ENCODE results near the gene SEPTIN11. TPM values are rescaled to one million over a fixed set of nuclear protein-coding genes. Genes with fewer than 3 reads are reported as not detected.

The SEPTIN11 gene
- total RNA-seq, 1 donor from 2014 or later: 22.4 TPM

DNA sequence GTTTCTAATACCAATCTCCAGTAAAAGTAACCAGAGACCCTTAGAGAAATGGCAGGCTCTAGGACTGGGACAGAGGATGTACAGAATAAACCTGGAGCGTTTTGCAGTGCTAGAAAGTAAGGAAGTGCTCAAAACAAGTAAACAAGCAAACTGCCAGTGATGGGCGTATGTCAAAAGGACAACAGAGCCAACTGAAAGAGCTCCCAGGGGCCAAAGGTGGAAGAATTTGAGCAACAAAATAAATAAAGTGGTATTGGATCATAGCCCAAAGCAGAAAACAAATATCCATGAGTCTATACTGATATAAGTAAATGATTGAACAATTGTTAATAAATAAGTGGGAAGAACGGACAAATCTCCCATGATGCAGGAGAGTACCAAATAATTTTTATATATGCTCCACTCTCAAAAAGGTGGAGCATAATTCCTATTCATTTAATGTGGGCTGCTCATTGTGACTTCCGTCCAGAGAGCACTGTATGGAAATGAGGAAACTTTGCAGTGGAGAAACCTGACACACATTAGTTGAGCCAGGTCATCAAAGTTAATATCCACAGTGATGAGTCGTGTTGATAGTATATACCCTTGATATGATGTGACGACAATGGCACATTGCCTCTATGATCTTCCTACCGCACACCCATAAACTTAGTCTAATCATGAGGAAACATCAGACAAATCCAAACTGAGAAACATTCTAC lies 17.8 kb upstream of the SEPTIN11 start:
- CTCF ChIA-PET: no interaction called here

DNA sequence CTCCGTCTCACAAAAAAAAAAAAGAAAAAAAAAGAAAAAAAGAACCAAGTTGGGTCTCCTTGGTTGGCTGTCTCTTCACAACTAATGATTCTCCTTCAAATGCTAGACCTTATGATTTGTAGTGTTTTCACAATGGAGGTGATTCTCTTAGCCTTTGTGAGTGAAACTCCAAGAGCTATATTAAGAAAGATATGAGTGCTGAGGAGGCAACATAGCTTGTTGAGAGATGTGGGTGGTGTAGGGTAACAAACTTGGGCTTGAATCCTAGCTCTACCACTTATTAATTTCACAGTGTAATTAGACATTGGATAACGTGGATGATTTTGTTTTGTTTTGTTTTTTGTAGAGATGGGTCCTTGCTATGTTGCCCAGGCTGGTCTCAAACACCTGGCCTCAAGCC lies 10.4 kb upstream of the SEPTIN11 start:
- Mint-ChIP-seq H3K27me3 (peaks cover 3% of the 10 kb centered on the region), H3K4me1 (no peaks in the 10 kb centered on the region), H3K27ac (no peak overlapping the region), H3K36me3 (ENCODE audit: low read depth) (no peaks in the 10 kb centered on the region), H3K4me3 (no peak overlapping the region), H3K9me3 (peaks cover 10% of the 10 kb centered on the region)
- no peak for ATAC-seq (ENCODE audit: low read depth)
- CTCF ChIA-PET: no interaction called here
- POLR2A ChIA-PET: no interaction called here
- no peak for DNase-seq
- intact Hi-C loops (cut with micrococcal nuclease): no loop called here
- TF ChIP-seq, protein P1, sequence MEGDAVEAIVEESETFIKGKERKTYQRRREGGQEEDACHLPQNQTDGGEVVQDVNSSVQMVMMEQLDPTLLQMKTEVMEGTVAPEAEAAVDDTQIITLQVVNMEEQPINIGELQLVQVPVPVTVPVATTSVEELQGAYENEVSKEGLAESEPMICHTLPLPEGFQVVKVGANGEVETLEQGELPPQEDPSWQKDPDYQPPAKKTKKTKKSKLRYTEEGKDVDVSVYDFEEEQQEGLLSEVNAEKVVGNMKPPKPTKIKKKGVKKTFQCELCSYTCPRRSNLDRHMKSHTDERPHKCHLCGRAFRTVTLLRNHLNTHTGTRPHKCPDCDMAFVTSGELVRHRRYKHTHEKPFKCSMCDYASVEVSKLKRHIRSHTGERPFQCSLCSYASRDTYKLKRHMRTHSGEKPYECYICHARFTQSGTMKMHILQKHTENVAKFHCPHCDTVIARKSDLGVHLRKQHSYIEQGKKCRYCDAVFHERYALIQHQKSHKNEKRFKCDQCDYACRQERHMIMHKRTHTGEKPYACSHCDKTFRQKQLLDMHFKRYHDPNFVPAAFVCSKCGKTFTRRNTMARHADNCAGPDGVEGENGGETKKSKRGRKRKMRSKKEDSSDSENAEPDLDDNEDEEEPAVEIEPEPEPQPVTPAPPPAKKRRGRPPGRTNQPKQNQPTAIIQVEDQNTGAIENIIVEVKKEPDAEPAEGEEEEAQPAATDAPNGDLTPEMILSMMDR (IDR thresholded peaks at IDR 0.05): no peak

More for the DNA sequence above, 17.8 kb upstream of the SEPTIN11 start:
- DNase-seq (no peak), ATAC-seq (ENCODE audit: low read depth) (no peak)
- Mint-ChIP-seq H3K36me3 (ENCODE audit: low read depth) (no peaks in the 10 kb centered on the region), H3K9me3 (no peaks in the 10 kb centered on the region), H3K27me3 (peaks cover 5% of the 10 kb centered on the region), H3K4me3 (no peak overlapping the region), H3K27ac (no peak overlapping the region), H3K4me1 (no peaks in the 10 kb centered on the region)
- intact Hi-C loops (cut with micrococcal nuclease): no loop called here
- TF ChIP-seq, protein P1 (IDR thresholded peaks at IDR 0.05): no peak
- POLR2A ChIA-PET: no interaction called here

DNA sequence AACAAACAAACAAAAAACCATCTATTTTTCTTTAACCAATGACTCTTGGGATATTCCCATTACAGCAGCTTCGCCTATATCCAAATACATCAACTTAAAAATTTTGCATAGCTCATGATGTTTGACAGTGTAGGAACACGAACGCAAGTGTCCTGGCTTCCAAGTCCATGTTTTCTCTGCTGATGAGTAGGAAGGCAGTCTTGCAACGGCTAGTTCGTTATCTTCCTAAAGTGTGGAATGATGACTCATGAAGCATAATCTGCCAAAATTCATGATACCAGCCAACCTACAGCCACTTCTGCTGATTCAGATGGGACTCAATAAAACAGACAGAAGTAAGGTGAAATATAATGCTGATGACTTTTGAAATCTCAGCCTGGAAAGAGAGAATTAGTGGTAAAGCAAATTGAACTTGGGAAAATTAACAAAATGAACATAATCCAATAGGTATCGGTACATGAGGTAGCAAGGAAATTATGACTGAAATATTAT lies 6.4 kb upstream of the SEPTIN11 start:
- Mint-ChIP-seq H3K27ac (no peak overlapping the region), H3K4me3 (no peak overlapping the region), H3K27me3 (no peaks in the 10 kb centered on the region), H3K4me1 (no peaks in the 10 kb centered on the region), H3K9me3 (peaks cover 10% of the 10 kb centered on the region), H3K36me3 (ENCODE audit: low read depth) (no peaks in the 10 kb centered on the region)
- TF ChIP-seq, protein P1 (IDR thresholded peaks at IDR 0.05): no peak
- CTCF ChIA-PET: no interaction called here
- POLR2A ChIA-PET: no interaction called here
- no peak for DNase-seq
- no peak for ATAC-seq (ENCODE audit: low read depth)
- intact Hi-C loops (cut with micrococcal nuclease): loop anchor here (10.0 kb wide), 1 partner anchor 102 kb away; no protein-coding TSS in a partner anchor

DNA sequence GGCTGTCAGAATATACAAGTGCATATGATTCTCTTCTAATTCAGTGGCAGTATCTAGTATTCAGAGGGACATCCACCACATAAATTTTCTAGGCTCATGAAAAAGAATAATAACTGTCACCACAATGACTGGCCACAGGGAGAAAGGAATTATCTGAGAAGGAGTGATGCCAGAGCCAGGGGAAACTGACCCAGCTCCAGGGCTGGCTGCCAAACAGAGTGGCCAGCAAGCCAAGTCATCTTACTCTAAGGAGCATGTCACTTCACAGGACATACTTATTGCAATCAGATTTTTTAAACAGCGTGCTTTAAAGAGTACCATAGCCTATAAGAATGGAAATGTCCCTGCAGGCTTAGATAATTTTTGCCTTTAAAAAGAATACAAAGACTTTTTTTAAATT lies 5.8 kb upstream of the SEPTIN11 start:
- Mint-ChIP-seq H3K27ac (no peak overlapping the region), H3K27me3 (no peaks in the 10 kb centered on the region), H3K4me3 (no peak overlapping the region), H3K36me3 (ENCODE audit: low read depth) (peaks cover under 1% of the 10 kb centered on the region), H3K9me3 (peaks cover 10% of the 10 kb centered on the region), H3K4me1 (peaks cover 5% of the 10 kb centered on the region)
- intact Hi-C loops (cut with micrococcal nuclease): loop anchor here (10.0 kb wide), 1 partner anchor 101 kb away; no protein-coding TSS in a partner anchor
- CTCF ChIA-PET: no interaction called here
- no peak for ATAC-seq (ENCODE audit: low read depth)
- POLR2A ChIA-PET: interaction anchor here (0.8 kb wide), 1 partner anchor 25 kb away, joined by 3 read pairs; no protein-coding TSS in a partner anchor
- no peak for DNase-seq
- TF ChIP-seq, protein P1 (IDR thresholded peaks at IDR 0.05): no peak

DNA sequence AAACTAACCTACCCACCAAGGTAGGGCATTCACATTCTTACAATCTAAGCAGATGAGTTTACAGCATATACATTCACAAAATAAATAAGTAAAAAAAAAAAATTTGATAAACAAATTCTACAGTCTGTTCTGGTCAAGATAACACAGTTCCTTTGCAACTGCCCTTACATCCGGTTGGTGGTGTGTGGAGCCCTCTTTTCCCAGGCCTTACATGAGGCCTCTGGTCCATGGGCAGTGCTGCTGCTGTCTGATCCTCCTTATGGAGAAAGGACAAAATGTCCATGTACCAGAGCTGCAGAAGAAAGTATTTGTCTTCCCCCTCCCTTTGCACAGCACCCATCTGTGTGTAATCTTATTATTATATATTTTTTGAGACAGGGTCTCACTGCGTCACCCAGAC lies 2.2 kb upstream of the SEPTIN11 start:
- TF ChIP-seq, protein P1 (IDR thresholded peaks at IDR 0.05): no peak
- intact Hi-C loops (cut with micrococcal nuclease): loop anchor here (10.0 kb wide), 1 partner anchor 97 kb away; no protein-coding TSS in a partner anchor
- no peak overlapping the region for H3K27ac Mint-ChIP-seq
- no peaks in the 10 kb centered on the region for H3K27me3 Mint-ChIP-seq
- H3K9me3 Mint-ChIP-seq: no peaks in the 10 kb centered on the region
- ChIA-PET CTCF (no interaction called here), POLR2A (no interaction called here)
- DNase-seq (no peak), ATAC-seq (ENCODE audit: low read depth) (no peak)
- H3K4me3 Mint-ChIP-seq: no peak overlapping the region
- peaks cover 15% of the 10 kb centered on the region for H3K4me1 Mint-ChIP-seq
- H3K36me3 Mint-ChIP-seq (ENCODE audit: low read depth): peaks cover 4% of the 10 kb centered on the region

All from activated B cell treated with CpG ODN at 0.5 μM for 24 hours (primary cell).